IPS DF 6.9 (cell line): ENCODE data around the gene OS9.
"Not testable (repeated sequence)": the region's sequence is repeated elsewhere in the genome, so short reads cannot be mapped to it uniquely, and the experiment has no call there.

Experiments used
- DNase-seq: peaks from one replicate; pipeline ENCODE4 v3.0.0-alpha.2; 2013; ENCODE audit warnings: low read depth, low spot score
- H3K27ac ChIP-seq: one replicate; pipeline ENCODE4 v1.5.1; 2013; ENCODE audit warnings: low read length, control low read depth
- H3K27me3 ChIP-seq: 2 replicates; pipeline ENCODE4 v1.6.1; 2013; ENCODE audit warnings: mild to moderate bottlenecking, low read length; ENCODE audit not compliant: control insufficient read depth, insufficient read depth
- H3K36me3 ChIP-seq: 2 replicates; pipeline ENCODE4 v1.6.1; 2013; ENCODE audit warnings: low read length; ENCODE audit not compliant: control insufficient read depth, insufficient read depth
- H3K4me1 ChIP-seq: 2 replicates; pipeline ENCODE4 v1.6.1; 2013; ENCODE audit warnings: low read length; ENCODE audit not compliant: control insufficient read depth, insufficient read depth
- H3K4me3 ChIP-seq: 2 replicates; pipeline ENCODE4 v1.5.1; 2013; ENCODE audit warnings: mild to moderate bottlenecking, low read length
- H3K9me3 ChIP-seq: 2 replicates; pipeline ENCODE4 v1.6.1; 2013; ENCODE audit warnings: low read length, inconsistent platforms; ENCODE audit not compliant: control insufficient read depth, insufficient read depth
- WGBS: extraction: QIAGEN DNeasy Blood & Tissue Kit; methylation state at CpG from one replicate; pipeline ENCODE4 v1.1.7; 2013; ENCODE audit warnings: mixed read lengths, missing lambda C conversion rate; ENCODE audit not compliant: insufficient read length, insufficient coverage; 5-methylcytosine and 5-hydroxymethylcytosine counted together

Gene OS9

DNA sequence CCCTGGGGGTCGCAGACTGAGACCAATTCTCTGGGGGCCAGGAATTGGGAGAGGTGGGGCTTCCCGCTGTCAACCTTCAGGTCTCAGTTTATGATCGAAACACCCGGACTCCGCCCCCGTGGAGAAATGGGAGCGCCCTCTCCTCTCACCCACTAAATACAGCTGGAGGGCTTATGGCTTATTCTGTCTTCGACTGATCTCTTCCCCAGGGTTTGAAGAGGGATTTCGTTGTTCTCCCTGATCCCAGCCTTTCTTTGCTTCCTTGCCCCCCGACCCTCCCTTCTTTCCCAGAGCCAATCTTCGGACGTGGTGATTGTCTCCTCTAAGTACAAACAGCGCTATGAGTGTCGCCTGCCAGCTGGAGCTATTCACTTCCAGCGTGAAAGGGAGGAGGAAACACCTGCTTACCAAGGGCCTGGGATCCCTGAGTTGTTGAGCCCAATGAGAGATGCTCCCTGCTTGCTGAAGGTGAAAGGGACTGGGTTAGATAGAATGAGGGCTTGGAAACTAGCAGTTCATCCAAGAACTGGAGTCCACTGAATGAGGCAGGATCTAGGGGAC, 607 bp downstream of the OS9 start:
- H3K36me3 ChIP-seq = no peaks in the 10 kb centered on the region
- H3K4me3 ChIP-seq = peak overlapping the region; percentile 68
- no peaks in the 10 kb centered on the region for H3K27me3 ChIP-seq
- no peak overlapping the region for H3K27ac ChIP-seq
- no peak for DNase-seq
- H3K4me1 ChIP-seq = 0 out of 2 replicates have a peak, but pooled peaks cover 2% of the 10 kb centered on the region
- WGBS = no CpG with 5 or more reads among the region's 15 CpGs
- no peaks in the 10 kb centered on the region for H3K9me3 ChIP-seq

DNA sequence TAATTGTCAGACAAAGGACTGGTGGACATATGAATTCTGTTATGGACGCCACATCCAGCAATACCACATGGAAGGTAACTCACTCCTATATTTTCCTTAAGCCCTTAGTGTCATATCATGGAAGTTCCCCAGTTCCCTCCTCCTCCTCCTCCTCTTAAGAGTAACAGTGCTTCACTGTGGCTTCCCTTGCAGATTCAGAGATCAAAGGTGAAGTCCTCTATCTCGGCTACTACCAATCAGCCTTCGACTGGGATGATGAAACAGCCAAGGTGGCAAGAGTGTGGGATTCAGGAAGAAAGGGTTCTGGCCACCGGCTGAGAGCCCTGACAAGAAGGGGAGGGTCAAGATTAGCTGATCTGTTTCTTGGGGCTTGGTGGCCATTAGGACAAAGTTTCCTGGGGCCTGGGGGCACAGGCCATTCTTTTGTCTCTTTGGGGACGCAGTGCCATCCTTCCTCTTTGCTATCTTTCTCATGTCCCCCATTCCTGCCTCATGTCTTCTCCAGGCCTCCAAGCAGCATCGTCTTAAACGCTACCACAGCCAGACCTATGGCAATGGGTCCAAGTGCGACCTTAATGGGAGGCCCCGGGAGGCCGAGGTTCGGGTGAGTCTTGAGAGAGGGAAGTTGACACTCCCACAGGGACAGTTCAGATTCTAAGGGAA, 2.0 kb downstream of the OS9 start:
- Histone ChIP-seq H3K27me3 (no peaks in the 10 kb centered on the region), H3K9me3 (no peaks in the 10 kb centered on the region), H3K4me3 (no peak overlapping the region), H3K4me1 (0 out of 2 replicates have a peak, but pooled peaks cover 2% of the 10 kb centered on the region), H3K27ac (no peak overlapping the region), H3K36me3 (no peaks in the 10 kb centered on the region)
- DNase-seq = no peak
- WGBS = no CpG with 5 or more reads among the region's 11 CpGs

- Histone ChIP-seq H3K27ac (no peak overlapping the region), H3K4me3 (no peak overlapping the region)
- no CpG with 5 or more reads among the region's 1 CpG for WGBS
Measured at GRCh38 chr12:57697076-57697475, 3.1 kb downstream of the OS9 start.

DNA sequence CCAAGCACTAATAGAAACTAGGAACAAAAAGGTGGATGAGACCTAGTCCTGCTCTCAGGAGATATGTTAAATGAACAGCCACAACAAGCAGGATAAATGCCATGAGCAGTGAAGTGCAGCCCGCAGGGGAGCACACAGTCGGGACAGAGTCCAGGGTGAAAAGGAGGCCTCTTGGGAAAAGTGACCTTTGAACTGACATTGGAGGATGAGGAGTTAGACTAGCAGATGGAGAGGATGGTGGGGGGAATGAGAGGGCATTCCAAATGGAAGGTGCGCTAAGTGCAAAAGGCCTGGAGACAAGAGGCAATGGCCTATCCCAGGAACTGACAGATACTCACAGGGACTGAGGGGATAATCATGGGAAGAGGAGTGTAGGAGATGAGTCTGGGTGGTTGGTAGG, 4.5 kb downstream of the OS9 start:
- DNase-seq = no peak
- no CpG with 5 or more reads among the region's 3 CpGs for WGBS
- Histone ChIP-seq H3K27me3 (no peaks in the 10 kb centered on the region), H3K4me1 (0 out of 2 replicates have a peak, but pooled peaks cover 2% of the 10 kb centered on the region), H3K36me3 (no peaks in the 10 kb centered on the region), H3K4me3 (no peak overlapping the region), H3K27ac (no peak overlapping the region), H3K9me3 (no peaks in the 10 kb centered on the region)

More at GRCh38 chr12:57697076-57697475, 3.1 kb downstream of the OS9 start:
- no peaks in the 10 kb centered on the region for H3K36me3 ChIP-seq
- no peaks in the 10 kb centered on the region for H3K9me3 ChIP-seq
- DNase-seq = no peak
- no peaks in the 10 kb centered on the region for H3K27me3 ChIP-seq
- 0 out of 2 replicates have a peak, but pooled peaks cover 2% of the 10 kb centered on the region for H3K4me1 ChIP-seq

- no peak overlapping the region for H3K4me3 ChIP-seq
- no peaks in the 10 kb centered on the region for H3K27me3 ChIP-seq
- H3K36me3 ChIP-seq = no peaks in the 10 kb centered on the region
- no peak overlapping the region for H3K27ac ChIP-seq
- no peak for DNase-seq
- WGBS = no CpG with 5 or more reads among the region's 2 CpGs
- no peaks in the 10 kb centered on the region for H3K4me1 ChIP-seq
- no peaks in the 10 kb centered on the region for H3K9me3 ChIP-seq
Measured at GRCh38 chr12:57700317-57700716, 6.4 kb downstream of the OS9 start.

DNA sequence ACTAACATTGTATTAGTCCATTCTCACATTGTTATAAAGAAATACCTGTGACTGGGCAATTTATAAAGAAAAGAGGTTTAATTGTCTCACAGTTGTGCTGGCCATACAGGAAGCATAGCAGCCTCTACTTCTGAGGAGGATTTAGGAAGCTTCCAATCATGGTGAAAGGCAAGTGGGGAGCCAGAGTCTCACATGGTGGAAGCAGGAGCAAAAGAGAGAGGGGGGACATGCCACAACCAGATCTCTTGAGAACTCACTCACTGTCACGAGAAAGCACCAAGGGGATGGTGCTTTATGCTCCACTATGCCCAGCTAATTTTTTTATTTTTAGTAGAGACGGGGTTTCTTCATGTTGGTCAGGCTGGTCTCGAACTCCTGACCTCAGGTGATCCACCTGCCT, 13.3 kb downstream of the OS9 start:
- Histone ChIP-seq H3K9me3 (no peaks in the 10 kb centered on the region), H3K4me1 (no peaks in the 10 kb centered on the region), H3K4me3 (no peak overlapping the region), H3K36me3 (no peaks in the 10 kb centered on the region), H3K27me3 (no peaks in the 10 kb centered on the region), H3K27ac (no peak overlapping the region)
- WGBS = no CpG with 5 or more reads among the region's 3 CpGs
- no peak for DNase-seq

GRCh38 chr12:57708296-57708695, 14.4 kb downstream of the OS9 start:
- Histone ChIP-seq H3K36me3 (no peaks in the 10 kb centered on the region), H3K4me3 (no peak overlapping the region), H3K4me1 (no peaks in the 10 kb centered on the region), H3K9me3 (no peaks in the 10 kb centered on the region), H3K27me3 (no peaks in the 10 kb centered on the region), H3K27ac (no peak overlapping the region)
- DNase-seq = no peak
- WGBS = no CpG with 5 or more reads among the region's 2 CpGs

DNA sequence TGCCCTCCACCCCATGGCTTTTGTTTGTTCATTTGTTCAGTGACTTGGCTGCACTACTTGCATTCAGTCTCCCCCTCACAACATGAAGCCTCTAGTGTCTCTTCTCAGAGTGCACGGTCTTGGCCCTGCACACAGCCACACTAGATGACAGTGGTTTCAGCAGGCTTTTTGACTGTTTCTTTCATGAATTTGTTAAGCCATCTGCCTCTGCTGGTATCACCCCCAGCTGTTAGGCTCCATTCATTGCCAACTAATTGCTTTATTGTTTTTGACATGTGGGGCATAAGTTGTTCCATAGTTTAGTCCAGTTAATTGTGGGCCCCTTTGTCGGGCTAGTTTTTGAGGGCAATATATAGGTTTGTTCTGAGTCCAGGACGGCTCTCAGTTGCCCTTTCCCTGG, 18.8 kb downstream of the OS9 start:
- Histone ChIP-seq H3K4me1 (no peaks in the 10 kb centered on the region), H3K27ac (no peak overlapping the region), H3K9me3 (no peaks in the 10 kb centered on the region), H3K36me3 (no peaks in the 10 kb centered on the region; the same call in 1 of the 2 replicates), H3K27me3 (no peaks in the 10 kb centered on the region), H3K4me3 (no peak overlapping the region)
- WGBS = no CpG with 5 or more reads among the region's 3 CpGs
- DNase-seq = no peak

DNA sequence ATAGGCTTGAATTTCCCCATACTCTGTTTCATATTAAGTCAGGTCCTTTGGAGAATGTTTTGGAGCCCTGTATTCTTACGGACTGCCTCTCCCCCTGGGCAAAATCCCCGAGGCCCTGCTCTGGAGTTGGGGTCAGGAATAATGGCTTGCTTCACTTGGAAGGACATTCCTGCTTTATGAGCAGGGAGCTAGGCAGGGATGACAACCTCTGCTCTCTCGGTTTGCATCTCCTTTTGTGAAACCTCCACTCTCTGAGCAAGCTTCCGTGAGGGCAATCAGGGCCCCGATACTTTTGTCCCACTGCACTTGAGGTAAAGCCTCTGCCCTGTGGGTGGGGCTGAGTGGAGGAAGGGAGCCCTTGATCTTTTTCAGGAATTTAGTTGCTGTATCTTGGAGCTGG, 19.3 kb downstream of the OS9 start:
- Histone ChIP-seq H3K27me3 (no peaks in the 10 kb centered on the region), H3K9me3 (no peaks in the 10 kb centered on the region), H3K27ac (no peak overlapping the region), H3K4me3 (no peak overlapping the region), H3K4me1 (no peaks in the 10 kb centered on the region), H3K36me3 (no peaks in the 10 kb centered on the region; the same call in 1 of the 2 replicates)
- DNase-seq = no peak
- WGBS = no CpG with 5 or more reads among the region's 5 CpGs

DNA sequence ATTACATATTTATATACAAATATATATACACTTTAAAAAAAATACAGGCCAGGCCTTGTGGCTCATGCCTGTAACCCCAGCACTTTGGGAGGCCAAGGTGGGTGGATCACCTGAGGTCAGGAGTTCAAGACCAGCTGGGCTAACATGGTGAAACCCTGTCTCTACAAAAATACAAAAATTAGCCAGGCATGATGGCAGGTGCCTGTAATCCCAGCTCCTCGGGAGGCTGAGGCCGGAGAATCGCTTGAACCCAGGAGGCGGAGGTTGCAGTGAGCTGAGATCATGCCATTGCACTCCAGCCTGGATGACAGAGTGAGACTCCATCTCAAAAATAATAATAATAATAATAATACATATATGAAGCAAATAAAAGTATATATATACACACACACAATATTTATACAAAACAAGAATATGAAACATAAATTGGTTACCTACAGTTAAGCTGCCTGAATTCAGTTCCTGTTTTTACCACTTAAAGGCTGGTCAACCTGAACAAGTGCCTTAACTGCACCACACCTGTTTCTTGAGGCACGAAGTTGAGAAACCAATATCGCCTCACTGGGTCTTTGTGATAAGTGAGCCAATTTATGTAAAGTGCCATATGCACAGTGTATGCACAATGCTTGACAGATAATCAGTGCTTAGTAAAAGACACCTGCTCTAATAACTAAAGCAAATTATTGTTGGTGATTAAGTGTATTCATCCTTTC, 21.3 kb downstream of the OS9 start:
- H3K4me3 ChIP-seq, H3K27ac ChIP-seq, DNase-seq, H3K9me3 ChIP-seq, H3K27me3 ChIP-seq, H3K4me1 ChIP-seq, H3K36me3 ChIP-seq: not testable (repeated sequence)
- no CpG with 5 or more reads among the region's 6 CpGs for WGBS
